ENCODE measurements around the gene GIMAP4.
"Not testable (repeated sequence)": the region's sequence is repeated elsewhere in the genome, so short reads cannot be mapped to it uniquely, and the experiment has no call there.

GIMAP4 gene

DNA sequence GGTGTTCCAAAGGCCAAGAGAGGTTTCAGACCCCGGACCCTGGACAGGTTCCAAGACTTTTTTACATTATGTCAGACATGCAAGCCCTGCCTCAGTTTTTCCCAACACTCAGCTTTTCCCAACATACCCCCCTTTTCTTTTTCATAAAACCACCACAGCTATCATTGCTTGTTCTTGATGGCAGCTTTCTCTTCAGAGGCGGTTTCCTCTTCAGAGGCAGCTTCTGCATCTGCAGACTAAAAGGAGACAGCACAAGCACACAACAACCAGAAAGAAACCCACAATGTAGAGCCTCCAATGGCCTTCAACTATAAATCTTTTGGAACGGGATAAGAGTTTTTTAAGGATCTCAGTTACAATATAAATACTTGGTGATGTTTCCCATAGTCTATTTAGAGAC is 45.7 kb downstream of the GIMAP4 start:
- H3K27ac ChIP-seq: no peak overlapping the region
- TF ChIP-seq ZFX (IDR thresholded peaks at IDR 0.05; ENCODE audit: borderline replicate concordance): no peak
- TF ChIP-seq CTCF (IDR thresholded peaks at IDR 0.05): no peak

DNA sequence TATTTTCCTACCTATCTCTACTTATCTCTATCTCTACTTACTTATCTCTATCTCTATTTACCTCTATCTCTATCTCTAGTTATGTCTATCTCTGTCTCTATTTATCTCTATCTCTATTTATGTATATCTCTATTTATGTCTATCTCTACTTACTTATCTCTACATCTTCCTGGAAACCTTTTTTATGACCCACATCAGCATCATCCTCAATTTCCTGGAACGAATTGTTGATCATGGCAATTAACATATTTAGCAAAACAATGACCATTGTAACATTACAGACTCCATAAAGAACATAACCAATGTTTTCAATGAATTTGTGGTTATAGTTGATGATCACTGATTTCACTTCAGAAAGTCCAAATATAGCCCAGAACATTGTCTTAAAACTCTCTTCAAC is 46.7 kb downstream of the GIMAP4 start:
- no peak overlapping the region for H3K27ac ChIP-seq
- TF ChIP-seq CTCF (IDR thresholded peaks at IDR 0.05) (no peak), ZFX (IDR thresholded peaks at IDR 0.05; ENCODE audit: borderline replicate concordance) (no peak)

- not testable (repeated sequence) for H3K27ac ChIP-seq
Observed at GRCh38 chr7:150614426-150614825, 47.2 kb downstream of the GIMAP4 start.

DNA sequence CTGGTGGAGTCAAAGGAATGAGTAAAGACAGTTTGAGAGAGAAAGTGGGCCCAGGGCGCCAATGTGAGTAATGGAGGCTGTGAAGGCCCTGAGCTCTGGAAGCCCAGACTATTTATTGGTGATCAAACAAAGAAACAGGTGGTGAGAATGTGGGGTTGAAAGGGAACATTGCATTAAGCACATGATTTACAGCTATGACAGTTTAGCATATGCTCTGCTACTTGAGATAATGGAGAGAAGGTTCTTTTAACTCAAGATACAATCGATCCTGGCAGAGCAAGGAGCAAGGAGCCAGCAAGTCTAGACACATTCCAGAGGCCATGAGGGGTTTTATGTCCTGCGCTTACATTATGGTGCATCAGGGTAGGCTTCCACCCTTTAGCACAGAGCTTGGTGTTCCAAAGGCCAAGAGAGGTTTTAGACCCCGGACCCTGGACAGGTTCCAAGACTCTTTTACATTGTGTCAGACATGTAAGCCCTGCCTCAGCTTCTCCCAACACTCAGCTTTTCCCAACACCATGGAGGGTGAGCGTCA is 48.1 kb downstream of the GIMAP4 start:
- H3K27ac ChIP-seq: not testable (repeated sequence)

GRCh38 chr7:150620061-150620460 is 52.9 kb downstream of the GIMAP4 start:
- no peak overlapping the region for H3K27ac ChIP-seq
- TF ChIP-seq ZFX (IDR thresholded peaks at IDR 0.05; ENCODE audit: borderline replicate concordance) (no peak), CTCF (IDR thresholded peaks at IDR 0.05) (no peak)

- no peak overlapping the region for H3K27ac ChIP-seq
- no peak for TF ChIP-seq CTCF (IDR thresholded peaks at IDR 0.05)
- no peak for TF ChIP-seq ZFX (IDR thresholded peaks at IDR 0.05; ENCODE audit: borderline replicate concordance)
Observed at GRCh38 chr7:150620617-150621371, 53.6 kb downstream of the GIMAP4 start.

DNA sequence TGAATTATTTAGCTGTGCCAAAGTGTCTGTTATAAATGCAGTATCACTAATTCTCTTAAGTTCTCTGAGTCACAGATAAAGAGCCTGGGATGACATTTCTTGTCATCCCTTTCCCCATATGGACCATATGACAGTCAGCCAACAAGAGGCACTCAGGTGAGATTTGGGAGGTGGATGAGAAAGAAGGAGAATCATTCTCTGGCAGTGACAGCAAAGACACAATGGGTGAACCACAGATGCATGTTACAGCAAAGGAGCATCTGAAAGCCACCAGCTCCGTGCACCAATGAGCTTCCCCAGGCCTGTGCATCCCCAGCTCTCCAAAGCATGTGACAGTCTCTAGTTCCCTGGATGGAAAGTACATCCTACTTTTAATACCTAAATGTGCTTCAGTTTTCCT is 54.2 kb downstream of the GIMAP4 start:
- TF ChIP-seq CTCF (IDR thresholded peaks at IDR 0.05) (no peak), ZFX (IDR thresholded peaks at IDR 0.05; ENCODE audit: borderline replicate concordance) (no peak)
- H3K27ac ChIP-seq: no peak overlapping the region

Data from 22Rv1 (cell line).